ENCODE data around the gene NCKAP5. TPM values are rescaled to one million over a fixed set of nuclear protein-coding genes. Genes with fewer than 3 reads are reported as not detected.
A peak's percentile ranks its signal among the peaks of the same experiment; 100 is the strongest.

NCKAP5 gene
- total RNA-seq, 1 donor from 2014 or later, result 2.7 TPM

DNA sequence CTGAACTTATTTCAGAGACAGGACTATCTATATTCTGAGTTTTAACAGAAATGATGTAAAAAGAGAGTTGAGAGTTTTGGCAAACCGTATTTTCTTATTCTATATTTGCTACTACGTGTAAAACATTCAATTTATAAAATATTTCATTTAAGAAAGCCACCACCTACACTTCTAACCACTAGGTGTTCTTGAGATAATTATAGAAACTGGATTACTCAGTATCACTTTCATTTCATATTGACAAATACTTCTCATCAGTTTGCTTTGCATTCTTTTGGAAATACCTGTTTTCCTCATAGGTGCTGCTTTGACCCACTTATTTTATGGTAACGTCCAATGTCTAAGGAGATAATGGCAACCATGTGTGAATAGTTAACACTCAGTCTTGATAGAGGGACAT lies 794.9 kb downstream of the NCKAP5 start:
- DNase-seq (ENCODE audit: low read depth) (no peak), FAIRE-seq (no peak)
- Histone ChIP-seq H3K9ac (ENCODE audit: low read length) (no peak overlapping the region), H3K27ac (ENCODE audit: low read depth, low read length) (no peak overlapping the region), H3K9me3 (ENCODE audit: insufficient read depth, low read depth, low read length) (no peaks in the 10 kb centered on the region), H3K79me2 (ENCODE audit: insufficient read depth, low read length) (no peaks in the 10 kb centered on the region), H2AFZ (ENCODE audit: low read depth, low read length) (no peak overlapping the region), H3K4me2 (ENCODE audit: low read length) (no peak overlapping the region), H4K20me1 (ENCODE audit: insufficient read depth, low read length) (no peaks in the 10 kb centered on the region), H3K27me3 (ENCODE audit: insufficient read depth, low read length) (no peaks in the 10 kb centered on the region), H3K36me3 (ENCODE audit: insufficient read depth, low read length) (no peaks in the 10 kb centered on the region), H3K4me1 (ENCODE audit: insufficient read depth, low read length) (no peaks in the 10 kb centered on the region), H3K4me3 (ENCODE audit: insufficient read depth, low read depth, low read length) (no peak overlapping the region)
- Mint-ChIP-seq H3K36me3 (ENCODE audit: low read depth, unreplicated experiment) (no peaks in the 10 kb centered on the region), H3K9me3 (ENCODE audit: unreplicated experiment) (no peaks in the 10 kb centered on the region), H3K4me1 (ENCODE audit: low read depth, unreplicated experiment) (peaks cover 11% of the 10 kb centered on the region), H3K4me3 (ENCODE audit: unreplicated experiment) (no peak overlapping the region), H3K27me3 (ENCODE audit: low read depth, unreplicated experiment) (no peaks in the 10 kb centered on the region), H3K27ac (ENCODE audit: unreplicated experiment) (no peak overlapping the region)
- TF ChIP-seq, protein P1, sequence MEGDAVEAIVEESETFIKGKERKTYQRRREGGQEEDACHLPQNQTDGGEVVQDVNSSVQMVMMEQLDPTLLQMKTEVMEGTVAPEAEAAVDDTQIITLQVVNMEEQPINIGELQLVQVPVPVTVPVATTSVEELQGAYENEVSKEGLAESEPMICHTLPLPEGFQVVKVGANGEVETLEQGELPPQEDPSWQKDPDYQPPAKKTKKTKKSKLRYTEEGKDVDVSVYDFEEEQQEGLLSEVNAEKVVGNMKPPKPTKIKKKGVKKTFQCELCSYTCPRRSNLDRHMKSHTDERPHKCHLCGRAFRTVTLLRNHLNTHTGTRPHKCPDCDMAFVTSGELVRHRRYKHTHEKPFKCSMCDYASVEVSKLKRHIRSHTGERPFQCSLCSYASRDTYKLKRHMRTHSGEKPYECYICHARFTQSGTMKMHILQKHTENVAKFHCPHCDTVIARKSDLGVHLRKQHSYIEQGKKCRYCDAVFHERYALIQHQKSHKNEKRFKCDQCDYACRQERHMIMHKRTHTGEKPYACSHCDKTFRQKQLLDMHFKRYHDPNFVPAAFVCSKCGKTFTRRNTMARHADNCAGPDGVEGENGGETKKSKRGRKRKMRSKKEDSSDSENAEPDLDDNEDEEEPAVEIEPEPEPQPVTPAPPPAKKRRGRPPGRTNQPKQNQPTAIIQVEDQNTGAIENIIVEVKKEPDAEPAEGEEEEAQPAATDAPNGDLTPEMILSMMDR (IDR thresholded peaks at IDR 0.05; ENCODE audit: insufficient read depth, low read depth, low read length), result no peak
- TF ChIP-seq EZH2 (IDR thresholded peaks at IDR 0.05; ENCODE audit: insufficient read depth, low read length), result no peak

DNA sequence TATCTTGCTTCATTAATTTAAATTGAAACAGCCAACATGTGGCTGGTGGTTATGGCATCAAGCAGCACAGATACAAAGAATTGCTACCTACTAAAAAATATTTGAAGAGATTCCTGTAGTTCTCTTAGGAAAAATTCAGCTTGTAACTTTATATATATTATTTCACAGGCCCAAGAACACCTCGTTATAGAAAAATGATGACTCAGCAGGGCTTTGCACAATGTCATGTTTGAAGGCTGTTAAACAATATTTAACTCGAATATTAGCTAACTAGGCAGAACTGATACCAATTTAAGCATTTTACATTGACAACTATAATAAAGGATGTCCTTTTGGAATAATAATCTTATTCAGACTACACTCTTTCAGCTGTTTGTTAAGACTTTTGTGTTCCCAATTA lies 795.9 kb downstream of the NCKAP5 start:
- H3K4me3 Mint-ChIP-seq (ENCODE audit: unreplicated experiment), result no peak overlapping the region
- H3K9me3 ChIP-seq (ENCODE audit: insufficient read depth, low read depth, low read length), result no peaks in the 10 kb centered on the region
- H3K27me3 ChIP-seq (ENCODE audit: insufficient read depth, low read length), result no peaks in the 10 kb centered on the region
- no peaks in the 10 kb centered on the region for H3K9me3 Mint-ChIP-seq (ENCODE audit: unreplicated experiment)
- H3K27me3 Mint-ChIP-seq (ENCODE audit: low read depth, unreplicated experiment), result no peaks in the 10 kb centered on the region
- no peaks in the 10 kb centered on the region for H3K4me1 ChIP-seq (ENCODE audit: insufficient read depth, low read length)
- H3K27ac ChIP-seq (ENCODE audit: low read depth, low read length), result no peak overlapping the region
- no peak overlapping the region for H3K4me2 ChIP-seq (ENCODE audit: low read length)
- no peaks in the 10 kb centered on the region for H3K36me3 ChIP-seq (ENCODE audit: insufficient read depth, low read length)
- H4K20me1 ChIP-seq (ENCODE audit: insufficient read depth, low read length), result no peaks in the 10 kb centered on the region
- DNase-seq (ENCODE audit: low read depth), result no peak
- no peak overlapping the region for H3K4me3 ChIP-seq (ENCODE audit: insufficient read depth, low read depth, low read length)
- TF ChIP-seq EZH2 (IDR thresholded peaks at IDR 0.05; ENCODE audit: insufficient read depth, low read length), result no peak
- TF ChIP-seq, protein P1 (IDR thresholded peaks at IDR 0.05; ENCODE audit: insufficient read depth, low read depth, low read length), result no peak
- no peak overlapping the region for H3K9ac ChIP-seq (ENCODE audit: low read length)
- no peak overlapping the region for H2AFZ ChIP-seq (ENCODE audit: low read depth, low read length)
- no peaks in the 10 kb centered on the region for H3K36me3 Mint-ChIP-seq (ENCODE audit: low read depth, unreplicated experiment)
- peaks cover 10% of the 10 kb centered on the region for H3K4me1 Mint-ChIP-seq (ENCODE audit: low read depth, unreplicated experiment)
- H3K27ac Mint-ChIP-seq (ENCODE audit: unreplicated experiment), result no peak overlapping the region
- no peak for FAIRE-seq
- no peaks in the 10 kb centered on the region for H3K79me2 ChIP-seq (ENCODE audit: insufficient read depth, low read length)

DNA sequence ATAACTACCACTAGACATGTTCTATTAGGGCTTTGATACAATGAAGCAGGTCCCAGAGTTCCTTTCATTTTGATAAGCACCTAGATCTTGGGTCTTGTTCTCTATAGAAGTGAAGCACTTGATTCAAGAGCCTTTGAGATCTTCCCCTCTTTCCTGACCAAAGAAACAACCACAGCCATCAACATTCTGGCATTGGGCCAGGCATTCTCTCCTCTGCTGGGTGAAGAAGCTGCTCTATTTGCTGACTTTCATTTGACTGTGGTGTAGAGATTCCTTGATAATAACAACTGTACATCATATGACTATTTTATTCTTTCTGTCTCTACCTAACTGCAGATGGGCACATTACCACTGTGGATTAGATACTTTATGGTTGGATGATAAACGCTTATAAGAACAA lies 801.7 kb downstream of the NCKAP5 start:
- FAIRE-seq, result no peak
- DNase-seq (ENCODE audit: low read depth), result peak; percentile 9

More for the DNA sequence above, 801.7 kb downstream of the NCKAP5 start:
- H3K79me2 ChIP-seq (ENCODE audit: insufficient read depth, low read length), result no peaks in the 10 kb centered on the region
- H3K4me3 Mint-ChIP-seq (ENCODE audit: unreplicated experiment), result no peak overlapping the region
- H3K9ac ChIP-seq (ENCODE audit: low read length), result no peak overlapping the region
- H3K36me3 Mint-ChIP-seq (ENCODE audit: low read depth, unreplicated experiment), result no peaks in the 10 kb centered on the region
- H3K27me3 ChIP-seq (ENCODE audit: insufficient read depth, low read length), result no peaks in the 10 kb centered on the region
- no peaks in the 10 kb centered on the region for H3K9me3 ChIP-seq (ENCODE audit: insufficient read depth, low read depth, low read length)
- TF ChIP-seq, protein P1 (IDR thresholded peaks at IDR 0.05; ENCODE audit: insufficient read depth, low read depth, low read length), result no peak
- no peak for TF ChIP-seq EZH2 (IDR thresholded peaks at IDR 0.05; ENCODE audit: insufficient read depth, low read length)
- H4K20me1 ChIP-seq (ENCODE audit: insufficient read depth, low read length), result no peaks in the 10 kb centered on the region
- H3K9me3 Mint-ChIP-seq (ENCODE audit: unreplicated experiment), result no peaks in the 10 kb centered on the region
- H3K4me3 ChIP-seq (ENCODE audit: insufficient read depth, low read depth, low read length), result no peak overlapping the region
- H3K36me3 ChIP-seq (ENCODE audit: insufficient read depth, low read length), result no peaks in the 10 kb centered on the region
- no peaks in the 10 kb centered on the region for H3K4me1 ChIP-seq (ENCODE audit: insufficient read depth, low read length)
- no peak overlapping the region for H2AFZ ChIP-seq (ENCODE audit: low read depth, low read length)
- H3K27ac Mint-ChIP-seq (ENCODE audit: unreplicated experiment), result no peak overlapping the region
- H3K27me3 Mint-ChIP-seq (ENCODE audit: low read depth, unreplicated experiment), result peaks cover 5% of the 10 kb centered on the region
- no peak overlapping the region for H3K4me2 ChIP-seq (ENCODE audit: low read length)
- H3K27ac ChIP-seq (ENCODE audit: low read depth, low read length), result no peak overlapping the region
- H3K4me1 Mint-ChIP-seq (ENCODE audit: low read depth, unreplicated experiment), result peaks cover 3% of the 10 kb centered on the region
